Limb (tissue), 2 donors: ENCODE measurements around the gene ETFB.

Source experiments
- DNase-seq, 2 donors: peaks; one replicate each; pipeline ENCODE4 v3.0.0-alpha.2; 2016; ENCODE audit errors: extremely low spot score in 2 of 2

The ETFB gene

DNA sequence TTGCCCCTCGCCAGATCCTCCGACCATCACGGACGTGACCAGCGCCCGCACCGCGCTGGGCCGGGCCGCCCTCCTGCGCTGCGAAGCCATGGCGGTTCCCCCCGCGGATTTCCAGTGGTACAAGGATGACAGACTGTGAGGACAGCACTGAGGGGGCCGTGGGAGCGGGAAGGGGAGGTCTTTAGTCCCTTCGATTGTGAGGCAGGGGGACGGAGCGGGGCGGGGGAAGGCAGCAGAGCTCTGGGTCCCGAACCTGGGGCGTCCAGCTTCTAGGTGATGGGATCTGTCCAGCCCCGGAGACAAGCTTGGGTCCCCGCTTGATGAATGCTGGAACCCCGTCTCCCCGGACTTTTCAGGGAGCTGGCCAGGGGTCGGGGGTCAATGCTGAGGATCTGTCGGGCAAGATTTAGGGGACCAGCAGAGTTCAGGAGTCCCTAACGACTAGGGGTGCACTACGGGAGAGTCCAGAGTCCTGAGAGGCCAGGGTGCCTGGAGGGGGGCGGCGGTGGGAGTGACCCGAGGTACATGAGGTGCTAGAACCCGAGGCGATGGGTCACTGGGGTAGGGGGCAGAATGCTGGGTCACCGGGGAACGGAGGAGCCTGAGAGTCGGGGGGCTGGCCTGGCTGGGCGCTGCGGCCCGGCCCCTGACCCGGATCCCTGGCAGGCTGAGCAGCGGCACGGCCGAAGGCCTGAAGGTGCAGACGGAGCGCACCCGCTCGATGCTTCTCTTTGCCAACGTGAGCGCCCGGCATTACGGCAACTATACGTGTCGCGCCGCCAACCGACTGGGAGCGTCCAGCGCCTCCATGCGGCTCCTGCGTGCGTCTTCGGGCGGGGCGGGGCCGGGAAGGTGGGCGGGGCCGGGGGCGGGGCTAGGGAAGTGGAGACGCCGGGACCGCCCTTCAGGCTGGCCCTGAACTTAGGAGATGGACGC, 38.9 kb downstream of the ETFB start:
- peak; percentile 23 to 80 for DNase-seq

DNA sequence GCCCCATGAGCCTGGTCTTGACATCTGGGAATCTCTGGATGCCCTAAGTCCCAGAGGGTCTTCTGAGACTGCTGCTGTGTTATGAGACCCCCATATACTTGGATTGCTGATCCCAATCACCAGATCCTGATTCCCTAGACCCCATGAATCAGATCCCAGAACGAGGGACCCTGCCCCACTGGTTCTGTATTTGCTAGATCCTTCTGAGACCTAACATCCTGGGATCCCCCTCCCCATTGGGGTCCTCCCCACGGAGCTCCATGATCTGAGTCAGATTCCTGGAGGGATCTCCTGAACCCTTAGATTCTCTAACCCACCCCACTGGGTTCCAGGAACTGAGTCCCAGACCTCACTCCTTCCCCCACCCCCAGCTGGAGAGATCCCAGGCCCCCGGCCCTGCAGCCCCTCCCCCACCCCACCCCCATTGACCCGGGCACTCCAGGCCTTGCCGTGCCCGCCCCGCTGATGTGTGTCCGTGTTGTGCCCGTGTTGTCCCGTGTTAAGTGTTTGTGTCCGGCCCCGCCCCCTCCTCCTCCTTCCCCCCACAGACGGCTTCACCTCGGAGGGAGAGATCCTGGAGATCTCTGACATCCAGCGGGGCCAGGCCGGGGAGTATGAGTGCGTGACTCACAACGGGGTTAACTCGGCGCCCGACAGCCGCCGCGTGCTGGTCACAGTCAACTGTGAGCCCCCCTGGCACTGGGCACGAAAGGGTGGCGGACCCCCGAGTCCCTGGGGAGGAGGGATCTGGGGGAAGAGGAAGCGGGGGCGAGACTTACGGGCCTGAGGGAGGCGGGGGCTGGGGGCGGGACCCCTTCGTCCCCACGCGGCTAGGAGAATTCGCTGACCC, 39.7 kb downstream of the ETFB start:
- DNase-seq: no peak

DNA sequence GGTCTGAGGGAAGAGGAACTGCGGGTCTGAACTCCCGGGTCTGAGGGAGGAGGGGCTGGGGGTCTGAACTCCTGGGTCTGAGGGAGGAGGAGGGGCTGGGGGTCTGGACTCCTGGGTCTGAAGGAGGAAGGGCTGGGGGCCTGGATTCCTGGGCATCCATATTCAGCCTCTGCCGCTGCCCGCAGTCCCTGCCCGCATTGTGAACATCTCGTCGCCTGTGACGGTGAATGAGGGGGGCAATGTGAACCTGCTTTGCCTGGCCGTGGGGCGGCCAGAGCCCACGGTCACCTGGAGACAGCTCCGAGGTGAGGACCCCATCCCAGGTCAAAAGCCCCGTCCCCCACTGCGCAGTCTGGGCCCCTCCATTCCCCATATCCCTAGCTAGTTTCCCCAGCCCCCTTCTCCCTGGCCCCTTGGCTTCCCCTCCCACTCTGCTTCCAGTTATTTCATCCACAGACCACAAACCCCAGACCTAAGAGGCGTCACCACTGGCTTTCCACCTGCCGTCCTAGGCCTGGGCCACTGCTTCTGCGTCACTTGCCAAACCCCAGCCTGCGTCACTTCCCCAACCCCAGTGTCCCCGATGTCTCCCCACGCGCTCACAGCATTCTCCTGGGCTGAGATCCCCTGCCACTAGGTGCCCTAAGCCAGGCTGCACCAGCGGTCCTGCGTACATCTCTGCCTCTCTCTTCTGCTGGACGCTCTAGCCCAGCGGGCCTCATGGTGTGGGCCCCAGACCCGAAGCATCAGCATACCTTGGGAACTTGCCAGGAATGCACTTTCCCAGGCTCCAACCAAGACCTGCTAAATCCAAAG, 40.8 kb downstream of the ETFB start:
- DNase-seq: no peak

DNA sequence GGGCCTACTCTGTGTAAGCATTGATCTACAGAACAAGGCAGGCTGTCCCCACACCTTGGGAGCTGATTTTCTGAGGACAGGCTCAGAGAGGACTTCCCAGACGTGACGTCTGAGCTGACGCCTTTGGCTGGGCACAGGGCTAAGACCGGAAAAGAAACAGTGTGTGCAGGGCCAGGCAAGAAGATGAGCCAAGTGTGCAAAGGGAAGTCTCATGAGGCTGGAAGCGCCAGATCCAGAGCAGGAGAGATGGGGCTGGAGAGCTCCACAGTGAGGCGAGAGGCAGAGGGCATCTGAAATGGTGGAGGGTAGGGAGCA, 42.1 kb downstream of the ETFB start:
- no peak for DNase-seq

DNA sequence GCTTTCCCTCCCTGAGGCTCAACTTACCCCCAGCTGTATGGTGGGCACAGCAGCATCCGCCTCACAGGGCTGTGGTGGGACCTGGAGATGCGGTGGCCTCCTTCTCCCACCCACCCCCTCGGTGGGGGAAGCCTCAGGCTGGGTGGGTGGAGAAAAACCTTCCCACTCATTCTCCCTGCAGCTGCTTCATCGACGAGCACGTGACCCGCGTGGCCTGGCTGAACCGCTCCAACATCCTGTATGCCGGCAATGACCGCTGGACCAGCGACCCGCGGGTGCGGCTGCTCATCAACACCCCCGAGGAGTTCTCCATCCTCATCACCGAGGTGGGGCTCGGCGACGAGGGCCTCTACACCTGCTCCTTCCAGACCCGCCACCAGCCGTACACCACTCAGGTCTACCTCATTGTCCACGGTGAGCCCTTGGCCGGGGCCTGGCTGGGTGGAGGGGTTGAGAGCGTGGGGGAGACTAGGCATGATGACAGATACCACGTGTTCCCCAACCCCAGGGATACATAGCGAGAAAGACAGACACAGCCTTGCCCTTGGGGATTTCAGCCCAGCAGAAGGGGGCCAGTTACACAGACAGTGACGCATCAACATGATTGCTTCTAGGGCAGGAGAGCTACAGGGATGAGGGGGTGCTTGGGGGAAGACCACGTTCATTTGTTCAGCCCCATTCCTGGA, 42.6 kb downstream of the ETFB start:
- DNase-seq: no peak

DNA sequence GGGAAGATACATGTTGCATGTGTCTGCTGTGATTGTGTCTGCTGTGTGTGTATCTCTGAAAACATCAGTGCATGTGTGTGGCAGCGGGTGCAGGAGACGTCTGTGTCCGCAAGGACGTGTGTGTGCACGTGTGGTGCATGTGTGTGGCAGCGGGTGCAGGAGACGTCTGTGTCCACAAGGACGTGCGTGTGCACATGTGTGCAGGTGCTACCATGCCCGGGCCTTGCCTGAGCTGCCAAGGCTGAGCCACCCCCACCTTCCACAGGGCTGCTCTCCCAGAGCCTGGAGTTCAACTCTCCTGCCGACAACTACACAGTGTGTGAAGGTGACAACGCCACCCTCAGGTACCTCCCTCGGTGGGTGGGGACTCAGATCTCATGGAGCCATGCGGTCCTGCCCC, 44.4 kb downstream of the ETFB start:
- no peak for DNase-seq

DNA sequence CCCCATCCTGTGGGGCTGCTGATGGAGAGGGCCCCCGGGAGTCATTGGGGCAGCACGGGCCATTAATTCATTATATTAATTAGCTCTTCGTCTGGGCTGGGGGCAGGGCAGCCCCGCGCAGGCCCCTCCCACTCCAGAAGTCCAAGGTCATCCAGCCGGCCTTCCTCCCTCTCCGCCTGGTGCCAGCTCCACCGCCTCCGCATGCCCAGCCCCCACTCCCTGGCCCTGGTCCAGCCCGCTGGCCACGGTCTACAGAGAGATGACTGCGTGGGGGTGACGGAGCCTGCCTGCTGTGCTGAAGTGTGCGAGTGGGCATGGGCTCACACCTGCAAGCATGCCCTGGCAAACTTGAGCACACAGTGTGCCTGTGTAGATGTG, 45.9 kb downstream of the ETFB start:
- peak in 1 of 2 donors; percentile 68 for DNase-seq

DNA sequence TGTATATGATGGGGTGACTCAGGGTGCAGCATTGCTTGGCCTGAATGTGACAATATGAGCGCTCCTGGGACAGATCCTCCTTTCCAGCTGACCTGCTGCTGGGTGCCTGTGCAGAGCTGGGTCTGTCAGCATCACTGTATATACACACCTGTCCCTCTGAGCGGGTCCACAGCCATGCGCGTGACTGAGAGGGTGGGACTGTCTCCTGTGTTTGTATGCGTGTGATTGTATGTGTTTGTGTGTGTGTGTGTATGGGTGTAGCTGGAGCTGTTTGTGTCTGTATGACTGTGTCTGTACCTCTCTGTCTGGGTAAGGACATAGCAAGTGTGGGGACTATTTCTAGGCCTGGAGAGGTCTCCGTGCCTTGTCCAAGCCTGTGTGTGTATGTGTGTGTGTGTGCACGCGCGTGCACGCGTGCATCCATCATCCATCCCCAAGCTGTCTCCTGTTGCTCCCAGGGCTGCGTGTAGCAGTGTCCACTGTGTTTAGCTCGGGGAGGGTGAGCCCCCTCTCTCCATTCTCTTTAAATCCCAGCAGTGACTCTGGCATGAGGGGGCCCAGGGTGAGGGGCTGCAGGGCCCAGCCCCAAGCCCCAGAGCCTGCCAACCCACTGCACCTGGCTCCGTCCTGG, 46.4 kb downstream of the ETFB start:
- no peak for DNase-seq

DNA sequence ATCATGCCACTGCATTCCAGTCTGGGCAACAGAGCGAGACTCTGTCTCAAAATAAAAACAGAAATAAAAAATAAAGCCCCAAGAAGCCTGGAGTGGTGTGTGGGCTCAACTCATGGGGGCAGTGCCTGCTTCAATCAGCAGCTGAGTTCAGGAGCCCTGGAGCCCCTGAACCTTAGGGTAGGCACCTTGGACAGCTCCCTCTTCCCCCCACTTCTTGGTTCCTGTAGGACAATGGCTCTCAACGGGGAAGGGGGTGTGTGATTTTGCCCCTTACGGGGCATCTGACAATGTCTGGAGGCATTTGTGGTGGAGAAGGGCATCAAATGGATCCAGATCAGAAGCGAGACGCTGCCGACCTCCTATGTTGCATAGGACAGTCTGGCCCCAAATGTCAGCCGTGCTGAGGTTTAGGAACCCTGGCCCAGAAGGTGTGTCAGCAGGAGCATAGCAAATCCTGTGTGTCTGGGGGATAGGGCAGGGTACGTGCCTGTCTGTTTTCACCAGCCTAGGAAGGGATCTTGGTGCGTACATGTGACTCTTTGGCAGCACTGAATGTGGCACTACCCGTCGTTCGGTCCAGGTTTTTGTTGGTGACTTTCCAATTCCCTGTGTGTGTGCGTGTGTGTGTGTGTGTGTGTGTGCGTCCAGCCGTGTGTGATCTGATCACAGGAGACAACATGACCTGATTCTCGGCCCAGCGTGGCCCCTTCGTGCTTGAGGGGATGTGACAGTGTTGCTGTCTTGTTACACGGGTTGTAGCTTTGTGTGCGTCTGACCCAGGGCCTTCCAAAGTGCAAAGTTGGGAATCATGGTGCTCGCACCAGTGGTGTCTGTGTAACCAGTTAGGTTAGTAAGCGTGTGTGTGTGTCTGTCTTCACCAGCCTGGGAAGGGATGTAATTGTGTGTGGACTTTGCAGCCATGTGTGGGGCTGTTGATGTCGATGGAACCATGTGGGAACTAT, 47.2 kb downstream of the ETFB start:
- no peak for DNase-seq

DNA sequence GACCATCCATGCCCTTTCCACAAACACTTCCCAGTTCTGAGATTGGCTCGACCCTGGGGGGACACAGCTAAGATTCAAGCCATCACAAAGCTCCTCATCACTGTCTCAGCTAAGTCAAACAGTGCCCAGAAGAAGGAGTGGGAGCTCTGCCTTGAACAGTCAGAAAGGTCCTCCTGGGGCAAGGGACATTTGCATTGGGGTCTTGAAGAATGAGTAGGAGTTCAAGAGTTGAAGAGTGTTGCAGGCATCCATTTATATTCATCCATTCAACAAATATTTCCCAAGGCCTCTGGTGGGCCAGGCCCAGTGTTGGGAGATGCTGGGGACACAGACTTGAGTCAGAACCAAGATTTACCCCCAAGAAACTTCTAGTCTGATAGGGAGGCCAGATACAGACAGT, 48.2 kb downstream of the ETFB start:
- no peak for DNase-seq

DNA sequence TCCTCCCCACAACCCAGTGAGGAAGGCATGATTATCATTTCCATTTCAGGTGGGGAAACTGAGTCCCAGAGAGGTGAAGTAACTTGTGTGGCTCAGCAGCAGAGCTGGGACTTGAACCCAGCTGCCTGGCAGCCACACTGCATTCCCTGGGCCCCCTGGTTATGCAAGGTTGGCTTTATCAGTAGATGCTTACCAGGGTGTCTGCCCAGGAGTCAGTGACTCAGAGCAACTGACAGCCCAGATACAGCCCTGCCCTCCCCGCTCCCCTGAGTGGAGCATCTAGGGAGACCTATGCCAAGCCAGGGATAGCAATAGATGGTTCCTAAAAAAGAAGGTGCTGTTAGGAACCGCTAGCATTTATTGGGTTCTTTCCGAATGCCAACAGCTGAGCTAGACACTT, 48.8 kb downstream of the ETFB start:
- no peak for DNase-seq

DNA sequence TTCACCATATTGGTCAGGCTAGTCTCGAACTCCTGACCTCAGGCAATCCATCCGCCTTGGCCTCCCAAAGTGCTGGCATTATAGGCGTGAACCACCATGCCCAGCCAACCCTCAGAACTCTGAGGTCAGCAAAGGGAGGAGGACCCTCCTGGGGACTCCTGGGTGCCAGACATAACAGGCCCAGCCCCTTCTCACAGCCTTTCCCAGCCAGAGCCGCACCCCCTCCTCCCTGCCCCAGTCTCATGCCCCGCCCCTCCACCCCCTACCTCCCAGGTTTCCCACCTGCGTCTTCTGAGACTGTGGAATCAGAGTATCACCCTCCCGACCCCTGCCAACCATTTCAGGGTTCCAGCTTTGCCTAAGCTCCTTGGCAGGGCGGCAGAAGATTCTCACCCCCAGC, 49.5 kb downstream of the ETFB start:
- no peak for DNase-seq

DNA sequence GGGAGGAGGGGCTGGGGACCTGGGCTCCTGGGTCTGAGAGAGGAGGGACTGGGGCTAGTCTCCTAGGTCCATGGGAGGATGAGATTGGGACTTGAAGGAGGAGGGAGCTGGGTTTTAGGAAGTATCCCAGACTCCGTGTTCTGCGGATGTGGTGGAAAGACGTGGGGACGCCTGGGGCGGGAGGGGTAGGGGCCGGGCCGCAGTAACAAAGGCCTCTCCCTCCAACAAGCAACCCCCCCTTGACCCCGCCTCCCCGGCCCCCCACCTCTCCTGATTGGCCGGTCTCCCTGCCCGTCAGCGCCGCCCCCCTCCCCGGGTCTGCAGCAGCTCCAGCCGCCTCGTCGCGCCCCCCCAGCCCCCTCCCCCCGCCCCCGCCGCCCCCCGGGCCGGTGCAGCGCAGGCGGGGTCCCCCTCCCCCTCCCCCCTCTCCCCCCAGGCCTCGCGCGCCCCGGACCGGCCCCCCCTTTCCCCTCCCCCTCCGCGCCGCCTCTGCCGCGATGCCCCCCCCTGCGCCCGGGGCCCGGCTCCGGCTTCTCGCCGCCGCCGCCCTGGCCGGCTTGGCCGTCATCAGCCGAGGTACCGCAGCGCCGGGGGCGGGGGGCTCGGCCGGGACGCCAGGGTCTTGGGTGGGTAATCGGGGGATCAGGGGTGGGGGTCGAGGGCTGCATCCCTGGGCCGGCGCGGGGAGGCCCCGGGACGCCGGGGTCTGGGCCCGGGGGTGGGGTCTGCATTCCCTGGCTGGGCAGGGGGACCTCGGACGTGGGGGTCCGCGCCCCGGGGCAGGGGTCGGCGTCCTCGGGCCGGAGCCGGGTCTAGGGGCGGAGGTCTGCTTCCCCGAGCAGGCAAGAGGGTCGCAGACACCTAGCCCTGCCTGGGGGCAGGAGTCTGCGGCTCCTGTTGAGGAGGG, 54.6 kb downstream of the ETFB start, which contains the start of gene IGLON5:
Gene IGLON5 (plus strand): TSS at position 294 of the 907 bp plus-strand sequence. CDS start 204 bp downstream, at position 498.
- peak; percentile 13 to 93 for DNase-seq

DNA sequence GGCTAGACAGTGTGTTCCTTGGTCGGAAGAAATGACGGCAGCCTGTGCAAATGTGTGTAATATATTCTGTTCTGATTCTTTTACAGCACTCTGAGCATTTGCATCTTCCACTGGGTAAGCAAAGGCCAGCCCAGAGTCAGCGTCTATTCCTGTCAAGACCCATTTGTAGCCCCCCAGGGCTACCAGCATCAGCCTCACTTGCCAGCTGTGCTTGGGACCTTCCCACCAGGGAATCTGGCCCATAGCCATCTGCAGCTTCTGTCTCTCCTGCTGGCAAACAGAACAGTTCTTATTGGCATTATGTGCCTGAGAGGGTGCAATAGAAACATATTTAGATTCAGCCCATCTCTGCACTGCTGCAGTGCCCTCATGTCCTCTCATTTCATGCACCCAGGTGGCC, 60.7 kb downstream of the ETFB start:
- no peak for DNase-seq

DNA sequence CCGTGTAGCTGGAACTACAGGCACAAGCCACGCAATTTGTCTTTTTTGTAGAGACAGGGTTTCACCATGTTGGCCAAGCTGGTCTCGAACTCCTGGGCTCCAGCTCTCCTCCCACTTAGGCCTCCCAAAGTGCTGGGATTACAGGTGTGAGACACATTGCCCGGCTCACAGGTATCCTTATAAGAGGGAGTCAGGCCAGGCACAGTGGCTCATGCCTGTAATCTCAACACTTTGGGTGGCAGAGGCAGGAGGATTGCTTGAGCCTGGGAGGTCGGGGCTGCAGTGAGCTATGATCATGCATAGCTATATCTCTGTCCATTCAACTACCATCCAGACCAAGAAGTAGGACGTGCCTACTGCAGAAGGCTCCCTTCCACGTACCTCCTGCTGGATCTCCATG, 64.9 kb downstream of the ETFB start:
- no peak for DNase-seq

DNA sequence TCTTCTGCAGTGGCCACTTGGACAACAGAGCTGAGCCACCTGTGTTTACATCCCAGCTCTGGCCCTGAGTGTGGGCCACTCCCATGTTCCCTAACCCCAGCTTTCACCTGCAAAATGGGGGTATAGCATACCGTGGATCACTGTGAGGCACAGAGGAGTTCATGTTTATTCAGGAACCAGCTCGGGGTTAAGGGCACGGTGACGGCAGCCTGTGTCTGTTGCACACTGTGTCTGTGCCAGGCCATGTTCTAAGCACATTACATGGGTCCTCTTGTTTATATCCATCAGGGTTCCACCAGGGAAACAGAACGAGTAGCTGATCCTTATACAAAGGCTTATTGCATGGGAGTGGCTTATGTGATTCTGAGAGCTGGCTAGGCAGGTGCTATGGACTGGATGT, 68.8 kb downstream of the ETFB start:
- no peak for DNase-seq

DNA sequence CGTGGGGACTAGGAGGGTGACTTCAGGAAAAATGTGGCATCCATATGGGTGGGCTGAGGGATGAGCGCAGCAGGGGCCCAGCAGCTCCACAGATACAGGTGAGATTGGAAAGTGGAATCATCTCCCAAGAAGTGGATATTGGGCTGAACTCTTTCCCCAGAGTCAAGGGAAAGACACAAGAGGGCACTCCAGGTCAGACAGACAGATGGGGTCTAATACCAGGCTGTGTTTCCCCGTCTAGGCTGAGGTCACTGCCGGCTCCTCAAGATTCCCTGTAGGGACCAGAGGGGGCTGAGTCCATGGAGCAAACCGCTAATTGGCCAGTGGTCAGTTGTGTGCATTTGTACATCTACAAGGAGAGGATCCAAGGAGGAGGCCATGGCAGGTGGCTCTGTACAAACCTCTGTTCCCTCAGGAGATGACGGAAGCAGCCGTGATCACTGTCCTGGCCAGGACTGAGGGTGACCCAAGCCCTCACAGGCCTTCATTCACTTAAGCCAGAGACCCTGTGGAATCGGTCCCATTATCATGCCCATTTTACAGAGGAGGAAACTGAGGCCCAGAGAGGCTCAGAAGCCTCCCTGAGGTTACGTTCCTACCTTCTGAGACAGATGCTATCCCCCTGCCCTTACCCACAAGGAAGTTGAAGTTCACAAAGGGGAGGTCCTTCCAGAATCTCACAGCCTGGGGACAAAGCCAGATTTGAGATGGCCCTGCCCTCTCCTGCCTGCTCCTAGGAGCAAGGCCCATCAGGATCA, 69.7 kb downstream of the ETFB start:
- no peak for DNase-seq
